VCaP (cell line): ENCODE results near the gene CAPG.
A peak's percentile ranks its signal among the peaks of the same experiment; 100 is the strongest.

Experiments
- H3K27ac ChIP-seq: fragments of 450-650 bp; 2 replicates; pipeline ENCODE4 v1.5.1; 2017
- CTCF ChIP-seq: fragments of 450-650 bp; conservative IDR thresholded peaks from 2 replicates; pipeline ENCODE4 v1.5.1; 2017; ENCODE audit warnings: mild to moderate bottlenecking, moderate library complexity

The CAPG gene

GRCh38 chr2:85405201-85406059 is 4.7 kb downstream of the CAPG start:
- H3K27ac ChIP-seq: no peak overlapping the region
- no peak for TF ChIP-seq CTCF

GRCh38 chr2:85401844-85402243 is 8.3 kb downstream of the CAPG start:
- no peak overlapping the region for H3K27ac ChIP-seq
- no peak for TF ChIP-seq CTCF

GRCh38 chr2:85401464-85401805 is 8.7 kb downstream of the CAPG start:
- peak overlapping the region; percentile 45 for H3K27ac ChIP-seq
- no peak for TF ChIP-seq CTCF

GRCh38 chr2:85400541-85401463 is 9.4 kb downstream of the CAPG start:
- no peak for TF ChIP-seq CTCF
- peak overlapping the region; percentile 45 for H3K27ac ChIP-seq

- H3K27ac ChIP-seq: peak overlapping the region; percentile 45
- TF ChIP-seq CTCF: no peak
Observed at GRCh38 chr2:85400023-85400422, 10.1 kb downstream of the CAPG start.

GRCh38 chr2:85399183-85399455 is 11.0 kb downstream of the CAPG start:
- H3K27ac ChIP-seq: peak overlapping the region; percentile 99; the same call in 1 of the 2 replicates
- no peak for TF ChIP-seq CTCF

GRCh38 chr2:85398426-85399182 is 11.6 kb downstream of the CAPG start:
- TF ChIP-seq CTCF: no peak
- peak overlapping the region; percentile 99 for H3K27ac ChIP-seq
